Retinal pigment epithelial cell (primary cell): ENCODE results near the gene ITGB5.
"Not testable (repeated sequence)": the region's sequence is repeated elsewhere in the genome, so short reads cannot be mapped to it uniquely, and the experiment has no call there.

Source experiments
- DNase-seq: peaks from one replicate; pipeline ENCODE4 v3.0.0-alpha.2; 2010; ENCODE audit warnings: low read depth
- H3K4me3 ChIP-seq: 2 replicates; pipeline ENCODE4 v1.5.1; 2011; ENCODE audit warnings: mild to moderate bottlenecking, low read length, control low read depth, moderate library complexity
- TF ChIP-seq, protein P1 (sequence below): conservative IDR thresholded peaks from 2 replicates; pipeline ENCODE4 v1.5.1; 2011; ENCODE audit warnings: low read depth, low read length, control low read depth, inconsistent platforms

Gene ITGB5

DNA sequence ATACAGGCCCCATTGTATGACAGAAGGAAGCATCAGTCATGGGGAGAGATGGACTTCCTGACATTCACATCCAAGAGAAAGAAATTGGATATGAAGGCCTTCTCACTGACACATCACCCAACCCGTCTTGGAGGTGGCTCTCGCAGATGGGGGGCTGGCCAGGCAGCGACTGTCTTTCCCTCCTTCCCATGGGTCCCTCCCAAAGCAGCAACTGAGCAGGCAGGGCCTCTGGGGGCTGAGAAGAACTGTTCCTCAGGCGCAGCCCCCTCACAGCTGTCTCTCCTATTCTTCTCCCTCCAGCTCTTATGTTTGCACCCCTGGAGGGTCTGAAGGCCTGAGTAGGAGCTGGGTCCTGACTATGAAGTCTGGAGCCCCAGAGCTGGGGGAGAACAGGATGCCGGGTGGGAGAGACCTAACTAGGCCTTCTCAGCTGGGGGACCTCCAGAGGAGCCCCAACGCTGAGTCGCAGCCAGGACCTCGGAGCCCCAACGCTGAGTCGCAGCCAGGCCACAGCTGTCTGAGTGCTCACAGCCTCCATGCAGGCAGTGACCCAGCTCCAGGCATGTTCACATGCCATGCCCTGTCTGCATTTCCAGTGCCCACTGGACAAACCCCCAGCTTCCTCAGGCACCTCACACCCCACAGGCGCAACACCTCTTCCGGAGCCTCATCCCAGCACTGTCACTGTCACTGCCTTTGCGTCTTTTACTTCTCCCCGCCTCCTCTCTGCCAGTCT lies 127.3 kb downstream of the ITGB5 start:
- DNase-seq = no peak
- H3K4me3 ChIP-seq = no peak overlapping the region
- TF ChIP-seq, protein P1, sequence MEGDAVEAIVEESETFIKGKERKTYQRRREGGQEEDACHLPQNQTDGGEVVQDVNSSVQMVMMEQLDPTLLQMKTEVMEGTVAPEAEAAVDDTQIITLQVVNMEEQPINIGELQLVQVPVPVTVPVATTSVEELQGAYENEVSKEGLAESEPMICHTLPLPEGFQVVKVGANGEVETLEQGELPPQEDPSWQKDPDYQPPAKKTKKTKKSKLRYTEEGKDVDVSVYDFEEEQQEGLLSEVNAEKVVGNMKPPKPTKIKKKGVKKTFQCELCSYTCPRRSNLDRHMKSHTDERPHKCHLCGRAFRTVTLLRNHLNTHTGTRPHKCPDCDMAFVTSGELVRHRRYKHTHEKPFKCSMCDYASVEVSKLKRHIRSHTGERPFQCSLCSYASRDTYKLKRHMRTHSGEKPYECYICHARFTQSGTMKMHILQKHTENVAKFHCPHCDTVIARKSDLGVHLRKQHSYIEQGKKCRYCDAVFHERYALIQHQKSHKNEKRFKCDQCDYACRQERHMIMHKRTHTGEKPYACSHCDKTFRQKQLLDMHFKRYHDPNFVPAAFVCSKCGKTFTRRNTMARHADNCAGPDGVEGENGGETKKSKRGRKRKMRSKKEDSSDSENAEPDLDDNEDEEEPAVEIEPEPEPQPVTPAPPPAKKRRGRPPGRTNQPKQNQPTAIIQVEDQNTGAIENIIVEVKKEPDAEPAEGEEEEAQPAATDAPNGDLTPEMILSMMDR = no peak

DNA sequence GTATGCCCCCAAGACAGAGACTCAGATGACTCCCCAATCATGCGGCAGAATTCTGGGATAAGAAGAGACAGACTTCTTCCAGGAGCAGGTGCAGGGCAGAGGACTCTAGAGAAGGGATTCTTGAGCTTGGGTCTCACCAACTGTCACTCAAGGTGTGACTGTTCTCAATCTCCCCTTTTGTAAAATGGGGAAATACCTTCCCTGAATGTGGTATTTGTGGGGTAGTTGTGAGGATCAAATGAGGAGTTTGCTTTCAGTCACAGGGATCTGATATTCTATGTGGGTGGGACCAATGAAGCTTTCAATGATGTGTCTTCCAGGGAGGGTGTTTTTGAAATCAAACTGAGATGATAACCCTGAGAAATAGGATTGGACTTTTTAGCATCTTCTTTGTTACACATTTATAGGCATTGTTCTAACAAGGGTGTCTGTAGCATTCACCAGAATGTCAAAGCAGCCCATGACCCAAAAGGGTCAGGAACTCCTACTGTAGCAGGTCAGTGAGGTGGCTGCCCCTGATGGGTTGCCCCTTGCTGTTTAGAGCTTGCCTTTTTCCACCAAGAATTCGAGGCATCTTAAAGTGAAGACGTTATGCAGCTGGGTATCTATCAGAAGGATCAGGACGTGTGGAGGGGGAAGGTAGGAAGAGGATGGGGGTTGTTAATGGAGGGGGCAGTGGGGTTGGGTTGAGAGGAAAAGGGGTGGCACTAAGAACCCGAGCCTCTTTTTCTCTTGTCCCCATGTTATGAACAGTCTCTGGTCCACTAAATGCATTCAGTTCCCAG lies 128.1 kb downstream of the ITGB5 start:
- H3K4me3 ChIP-seq = no peak overlapping the region
- no peak for DNase-seq
- TF ChIP-seq, protein P1 = no peak

DNA sequence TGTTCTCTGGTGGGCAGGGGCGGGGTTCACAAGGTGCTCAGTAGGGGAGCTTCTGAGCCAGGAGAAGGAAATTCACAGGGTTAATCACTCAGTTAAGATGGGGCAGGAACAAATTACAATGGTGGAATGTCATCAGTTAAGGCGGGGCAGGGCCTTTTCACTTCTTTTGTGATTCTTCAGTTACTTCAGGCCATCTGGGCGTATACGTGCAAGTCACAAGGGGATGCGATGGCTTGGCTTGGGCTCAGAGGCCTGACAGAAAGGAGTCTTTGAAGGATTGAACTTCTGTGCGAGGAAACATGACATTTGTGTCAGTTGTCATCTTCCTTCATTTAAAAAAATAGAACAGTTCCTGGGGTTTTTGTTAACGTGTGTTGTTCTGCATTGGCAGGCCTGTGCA lies 129.2 kb downstream of the ITGB5 start:
- DNase-seq, H3K4me3 ChIP-seq: not testable (repeated sequence)

DNA sequence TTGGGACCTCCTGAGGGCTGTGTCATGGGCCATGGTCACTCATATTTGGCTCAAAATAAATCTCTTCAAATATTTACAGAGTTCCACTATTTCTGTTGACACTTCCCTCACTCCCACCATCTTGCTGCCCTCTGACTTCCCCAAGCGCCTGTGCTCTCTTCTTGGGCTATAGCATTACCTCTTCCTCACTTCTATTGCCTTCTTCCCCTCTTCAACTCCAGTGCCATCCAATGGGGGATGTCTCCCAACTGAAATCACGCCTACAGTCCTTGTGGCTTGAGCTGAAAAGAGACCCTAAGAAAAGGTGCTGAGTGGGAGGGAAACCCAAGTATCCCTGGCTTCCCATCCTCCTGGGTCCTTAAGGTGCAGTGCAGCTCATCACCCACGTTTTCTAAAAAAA lies 135.1 kb downstream of the ITGB5 start:
- TF ChIP-seq, protein P1 = no peak
- DNase-seq = no peak
- H3K4me3 ChIP-seq = no peak overlapping the region

DNA sequence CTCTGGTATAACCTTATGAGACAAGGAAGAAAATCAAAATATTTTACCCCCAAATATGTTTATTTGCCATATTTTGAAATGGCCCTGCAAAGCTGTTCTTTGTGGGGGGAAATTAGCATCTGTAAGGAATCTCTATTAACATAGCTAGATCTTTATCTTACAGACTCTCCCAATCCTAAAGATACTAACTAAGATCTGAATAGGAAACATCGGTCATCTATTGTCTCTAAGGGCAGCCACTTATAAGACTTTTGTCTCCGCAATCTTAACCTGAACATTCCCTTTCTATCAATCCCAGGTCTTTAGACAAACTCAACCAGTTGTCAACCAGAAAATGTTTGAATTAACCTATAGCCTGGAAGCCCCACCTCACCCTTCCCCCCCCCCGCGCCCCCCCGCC lies 135.7 kb downstream of the ITGB5 start:
- TF ChIP-seq, protein P1 = no peak

DNA sequence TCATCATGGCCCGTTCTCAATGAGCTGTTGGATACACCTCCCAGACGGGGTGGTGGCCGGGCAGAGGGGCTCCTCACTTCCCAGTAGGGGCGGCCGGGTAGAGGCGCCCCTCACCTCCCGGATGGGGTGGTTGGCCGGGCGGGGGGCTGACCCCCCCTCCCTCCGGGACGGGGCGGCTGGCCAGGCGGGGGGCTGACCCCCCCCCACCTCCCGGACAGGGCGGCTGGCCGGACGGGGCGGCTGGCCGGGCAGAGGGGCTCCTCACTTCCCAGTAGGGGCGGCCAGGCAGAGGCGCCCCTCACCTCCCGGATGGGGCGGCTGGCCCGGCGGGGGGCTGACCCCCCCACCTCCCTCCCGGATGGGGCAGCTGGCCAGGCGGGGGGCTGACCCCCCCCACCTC lies 137.3 kb downstream of the ITGB5 start:
- not testable (repeated sequence) for DNase-seq, H3K4me3 ChIP-seq

More for the DNA sequence above, 135.7 kb downstream of the ITGB5 start:
- DNase-seq = no peak
- no peak overlapping the region for H3K4me3 ChIP-seq

DNA sequence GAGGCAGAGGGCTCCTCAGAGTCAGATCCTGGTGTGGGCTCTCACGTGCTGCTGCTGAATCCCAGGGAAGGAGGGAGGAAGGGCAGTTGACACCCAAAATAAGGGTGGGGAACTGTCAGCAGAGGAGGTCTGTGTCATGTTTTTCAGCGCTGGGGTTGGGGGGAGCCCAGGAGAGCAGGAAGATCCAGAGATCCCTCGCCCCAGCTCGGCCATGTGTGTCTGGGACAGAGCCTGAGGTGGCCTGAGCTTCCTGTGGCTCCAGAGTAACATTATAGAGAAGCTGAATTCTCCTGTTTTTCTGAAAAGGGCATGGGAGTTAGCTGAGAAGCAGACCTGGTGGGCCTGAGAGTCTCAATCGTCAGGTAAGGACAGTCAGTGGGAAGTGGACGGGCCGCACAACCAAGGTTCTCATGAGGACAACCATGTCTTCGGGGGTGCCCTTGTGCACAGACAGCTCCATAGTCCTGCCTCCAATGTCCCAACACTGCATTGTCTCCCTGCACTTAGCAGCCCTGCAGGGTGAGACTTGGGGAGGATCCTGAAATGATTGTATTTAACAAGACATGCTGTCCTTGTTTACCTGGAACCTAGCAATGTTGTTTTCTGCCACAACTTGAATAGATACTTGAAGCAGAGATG lies 138.5 kb downstream of the ITGB5 start:
- no peak overlapping the region for H3K4me3 ChIP-seq
- no peak for DNase-seq
- TF ChIP-seq, protein P1 = no peak
